ENCODE measurements around the gene CBLIF. TPM values are rescaled to one million over a fixed set of nuclear protein-coding genes. Genes with fewer than 3 reads are reported as not detected.

CBLIF gene
- polyA plus RNA-seq, 1 donor (not counting 4 experiments of a cell fraction or from before 2014, with no cell fraction given) = not detected

GRCh38 chr11:59782080-59782479, 63.2 kb downstream of the CBLIF start:
- Histone ChIP-seq H3K9ac (ENCODE audit: control insufficient read depth, extremely low read depth, insufficient read depth, low read length) (no peak overlapping the region), H2AFZ (ENCODE audit: control insufficient read depth, low read length) (no peak overlapping the region), H3K4me2 (ENCODE audit: control insufficient read depth, extremely low read depth, insufficient read depth, low read depth, low read length) (no peak overlapping the region), H3K79me2 (ENCODE audit: control insufficient read depth, insufficient read depth, low read length) (peaks cover 35% of the 10 kb centered on the region), H3K9me3 (ENCODE audit: control insufficient read depth, low read depth, low read length) (no peaks in the 10 kb centered on the region), H3K4me1 (ENCODE audit: control insufficient read depth, extremely low read depth, insufficient read depth, low read length) (peaks cover 11% of the 10 kb centered on the region), H3K9me1 (ENCODE audit: control insufficient read depth, extremely low read depth, insufficient read depth, low read length) (peaks cover 4% of the 10 kb centered on the region), H4K20me1 (ENCODE audit: control insufficient read depth, extremely low read depth, insufficient read depth, low read length) (peaks cover 11% of the 10 kb centered on the region), H3K36me3 (ENCODE audit: control insufficient read depth in 2 of 2, extremely low read depth in 1 of 2, insufficient read depth in 2 of 2, low read length in 2 of 2) (peaks cover 3 to 12% of the 10 kb centered on the region in 2 experiments), H3K27me3 (ENCODE audit: control insufficient read depth, extremely low read depth, insufficient read depth, low read length) (no peaks in the 10 kb centered on the region), H3K27ac (ENCODE audit: control insufficient read depth, insufficient read depth, low read length) (no peak overlapping the region), H3K4me3 (ENCODE audit: control insufficient read depth in 2 of 3, extremely low read depth in 1 of 3, insufficient read depth in 2 of 3, low read depth in 1 of 3, low read length in 3 of 3) (no peak overlapping the region)
- DNase-seq (ENCODE audit: low read depth, low spot score) = no peak
- TF ChIP-seq, protein P1, sequence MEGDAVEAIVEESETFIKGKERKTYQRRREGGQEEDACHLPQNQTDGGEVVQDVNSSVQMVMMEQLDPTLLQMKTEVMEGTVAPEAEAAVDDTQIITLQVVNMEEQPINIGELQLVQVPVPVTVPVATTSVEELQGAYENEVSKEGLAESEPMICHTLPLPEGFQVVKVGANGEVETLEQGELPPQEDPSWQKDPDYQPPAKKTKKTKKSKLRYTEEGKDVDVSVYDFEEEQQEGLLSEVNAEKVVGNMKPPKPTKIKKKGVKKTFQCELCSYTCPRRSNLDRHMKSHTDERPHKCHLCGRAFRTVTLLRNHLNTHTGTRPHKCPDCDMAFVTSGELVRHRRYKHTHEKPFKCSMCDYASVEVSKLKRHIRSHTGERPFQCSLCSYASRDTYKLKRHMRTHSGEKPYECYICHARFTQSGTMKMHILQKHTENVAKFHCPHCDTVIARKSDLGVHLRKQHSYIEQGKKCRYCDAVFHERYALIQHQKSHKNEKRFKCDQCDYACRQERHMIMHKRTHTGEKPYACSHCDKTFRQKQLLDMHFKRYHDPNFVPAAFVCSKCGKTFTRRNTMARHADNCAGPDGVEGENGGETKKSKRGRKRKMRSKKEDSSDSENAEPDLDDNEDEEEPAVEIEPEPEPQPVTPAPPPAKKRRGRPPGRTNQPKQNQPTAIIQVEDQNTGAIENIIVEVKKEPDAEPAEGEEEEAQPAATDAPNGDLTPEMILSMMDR (optimal IDR thresholded peaks at IDR 0.05 in 1 of 3, IDR thresholded peaks at IDR 0.05 in 1 of 3, conservative IDR thresholded peaks at IDR 0.05 in 1 of 3; ENCODE audit: extremely low read depth in 1 of 3, insufficient read depth in 2 of 3, low read length in 3 of 3) = no peak
- TF ChIP-seq EZH2 (IDR thresholded peaks at IDR 0.05; ENCODE audit: low read length) = no peak
- no peak for FAIRE-seq
- dilution Hi-C loops (cut with MboI; ENCODE audit: extremely low pct_ligation_motif_present, low sequenced_read_pairs) = no loop called here

- DNase-seq (ENCODE audit: low read depth, low spot score) = no peak
These were observed 65.8 kb downstream of the CBLIF start for GRCh38 chr11:59779487-59779886.

More at GRCh38 chr11:59779487-59779886, 65.8 kb downstream of the CBLIF start:
- Histone ChIP-seq H4K20me1 (ENCODE audit: control insufficient read depth, extremely low read depth, insufficient read depth, low read length) (peaks cover 13% of the 10 kb centered on the region), H3K4me2 (ENCODE audit: control insufficient read depth, extremely low read depth, insufficient read depth, low read depth, low read length) (no peak overlapping the region), H3K36me3 (ENCODE audit: control insufficient read depth in 2 of 2, extremely low read depth in 1 of 2, insufficient read depth in 2 of 2, low read length in 2 of 2) (peaks cover 3 to 18% of the 10 kb centered on the region in 2 experiments), H3K79me2 (ENCODE audit: control insufficient read depth, insufficient read depth, low read length) (peaks cover 36% of the 10 kb centered on the region), H2AFZ (ENCODE audit: control insufficient read depth, low read length) (no peak overlapping the region), H3K9ac (ENCODE audit: control insufficient read depth, extremely low read depth, insufficient read depth, low read length) (no peak overlapping the region), H3K27me3 (ENCODE audit: control insufficient read depth, extremely low read depth, insufficient read depth, low read length) (no peaks in the 10 kb centered on the region), H3K4me3 (ENCODE audit: control insufficient read depth in 2 of 3, extremely low read depth in 1 of 3, insufficient read depth in 2 of 3, low read depth in 1 of 3, low read length in 3 of 3) (no peak overlapping the region), H3K9me3 (ENCODE audit: control insufficient read depth, low read depth, low read length) (no peaks in the 10 kb centered on the region), H3K4me1 (ENCODE audit: control insufficient read depth, extremely low read depth, insufficient read depth, low read length) (peaks cover 15% of the 10 kb centered on the region), H3K27ac (ENCODE audit: control insufficient read depth, insufficient read depth, low read length) (no peak overlapping the region), H3K9me1 (ENCODE audit: control insufficient read depth, extremely low read depth, insufficient read depth, low read length) (peaks cover 7% of the 10 kb centered on the region)
- dilution Hi-C loops (cut with MboI; ENCODE audit: extremely low pct_ligation_motif_present, low sequenced_read_pairs) = no loop called here
- FAIRE-seq = no peak
- TF ChIP-seq EZH2 (IDR thresholded peaks at IDR 0.05; ENCODE audit: low read length) = no peak
- TF ChIP-seq, protein P1 (optimal IDR thresholded peaks at IDR 0.05 in 1 of 3, IDR thresholded peaks at IDR 0.05 in 1 of 3, conservative IDR thresholded peaks at IDR 0.05 in 1 of 3; ENCODE audit: extremely low read depth in 1 of 3, insufficient read depth in 2 of 3, low read length in 3 of 3) = no peak

Other genes starting within 250 kb of the CBLIF start
- 22.8 to 34.6 TPM (median 31.9 TPM) in 3 replicates for gene OSBP, start 229.7 kb downstream of the CBLIF start, polyA plus RNA-seq
- gene PATL1, start 176.5 kb downstream of the CBLIF start, polyA plus RNA-seq = 20.5 to 51.3 TPM (median 31.1 TPM) in 3 replicates
- gene OR10V1, start 131.7 kb downstream of the CBLIF start, polyA plus RNA-seq = not detected in 3 replicates
- 41.1 to 48.0 TPM (median 42.5 TPM) in 3 replicates for gene STX3, start 90.1 kb downstream of the CBLIF start, polyA plus RNA-seq
- 32.4 to 85.5 TPM (median 72.1 TPM) in 3 replicates for gene MRPL16, start 34.7 kb downstream of the CBLIF start, polyA plus RNA-seq
- gene TCN1, start 21.0 kb upstream of the CBLIF start, polyA plus RNA-seq = 3.7 to 6.9 TPM (median 3.9 TPM) in 3 replicates
- 0.09 to 0.14 TPM in 2 of 3 replicates, not detected in the other for gene OOSP3, start 33.3 kb upstream of the CBLIF start, polyA plus RNA-seq
- gene OOSP1, start 92.9 kb upstream of the CBLIF start, polyA plus RNA-seq = not detected in 3 replicates
- gene OOSP4A, start 118.5 kb upstream of the CBLIF start, polyA plus RNA-seq = not detected in 3 replicates
- not detected in 3 replicates for gene OOSP4B, start 171.7 kb upstream of the CBLIF start, polyA plus RNA-seq
- gene OOSP2, start 194.9 kb upstream of the CBLIF start, polyA plus RNA-seq = not detected in 3 replicates
- gene MS4A3, start 211.2 kb upstream of the CBLIF start, polyA plus RNA-seq = not detected in 3 replicates
- not detected in 3 replicates for gene MS4A2, start 243.2 kb upstream of the CBLIF start, polyA plus RNA-seq

All from keratinocyte (primary cell).